HEK293 (cell line): ENCODE data around the gene LPCAT4.
A peak's percentile ranks its signal among the peaks of the same experiment; 100 is the strongest.

Experiments used
- CTCF ChIA-PET: fragments of 350-600 bp; formaldehyde crosslinking; extraction: SDS; loops from one replicate; lab custom pipeline; 2021; ENCODE audit warnings: antibody characterized with exemption; lab: Yijun Ruan, JAX
- POLR2A ChIA-PET: fragments of 300-600 bp; formaldehyde crosslinking; extraction: SDS; loops from one replicate; lab custom pipeline; 2020; ENCODE audit warnings: antibody characterized with exemption, inconsistent platforms; lab: Yijun Ruan, JAX
- H3K27ac ChIP-seq: fragments of 200-500 bp; sonication (Bioruptor generic); 2 replicates; pipeline ENCODE4 v1.5.1; 2014; ENCODE audit warnings: low read depth, low read length, control low read depth, inconsistent platforms; ENCODE audit errors: extremely low read depth
- H3K36me3 ChIP-seq, 2 experiments: fragments of 200-500 bp in 1 of 2; sonication (Bioruptor generic) in 1 of 2; 1 replicate in 1 of 2; 2 replicates in 1 of 2; pipeline ENCODE4 v1.5.1; 2014 to 2017; ENCODE audit warnings: inconsistent platforms in 2 of 2, low read length in 2 of 2; ENCODE audit not compliant: control insufficient read depth in 2 of 2, insufficient read depth in 1 of 2
- H3K4me1 ChIP-seq: fragments of 200-500 bp; sonication (Bioruptor generic); 2 replicates; pipeline ENCODE4 v1.5.1; 2014; ENCODE audit warnings: mild to moderate bottlenecking, low read length, inconsistent platforms; ENCODE audit not compliant: control insufficient read depth, insufficient read depth
- H3K4me3 ChIP-seq: 2 replicates; pipeline ENCODE4 v1.5.1; 2011; ENCODE audit warnings: low read depth, mild to moderate bottlenecking, control low read depth, low read length, moderate library complexity
- H3K9me3 ChIP-seq: fragments of 200-500 bp; sonication (Bioruptor generic); 2 replicates; pipeline ENCODE4 v1.5.1; 2014; ENCODE audit warnings: low read depth, low read length, inconsistent platforms; ENCODE audit not compliant: control insufficient read depth, insufficient read depth
- KLF1 ChIP-seq: fragments of 450-650 bp; formaldehyde crosslinking; IDR thresholded peaks from 2 replicates; pipeline ENCODE4 v1.5.1; 2016; ENCODE audit warnings: missing biosample characterization, missing genetic modification characterization
- MZF1 ChIP-seq: fragments of 450-650 bp; formaldehyde crosslinking; IDR thresholded peaks from 2 replicates; pipeline ENCODE4 v1.5.1; 2017; ENCODE audit warnings: missing biosample characterization, missing genetic modification characterization, borderline replicate concordance
- PRDM6 ChIP-seq: fragments of 450-650 bp; formaldehyde crosslinking; IDR thresholded peaks from 2 replicates; pipeline ENCODE4 v1.5.1; 2017; ENCODE audit warnings: missing biosample characterization, missing genetic modification characterization
- SALL2 ChIP-seq: fragments of 450-650 bp; formaldehyde crosslinking; IDR thresholded peaks from 2 replicates; pipeline ENCODE4 v1.5.0; 2017; ENCODE audit warnings: missing biosample characterization, mild to moderate bottlenecking, missing genetic modification characterization, borderline replicate concordance
- SCRT1 ChIP-seq: fragments of 450-650 bp; formaldehyde crosslinking; IDR thresholded peaks from 2 replicates; pipeline ENCODE4 v1.5.1; 2016; ENCODE audit warnings: missing biosample characterization, missing genetic modification characterization, borderline replicate concordance
- SCRT2 ChIP-seq: fragments of 450-650 bp; formaldehyde crosslinking; IDR thresholded peaks from 2 replicates; pipeline ENCODE4 v1.5.1; 2016; ENCODE audit warnings: missing biosample characterization, missing genetic modification characterization
- SETDB1 ChIP-seq: IDR thresholded peaks from one replicate; pipeline ENCODE4 v1.6.1; 2017; ENCODE audit warnings: mild to moderate bottlenecking, low read length, moderate library complexity, mixed read lengths; ENCODE audit not compliant: insufficient read length
- SP7 ChIP-seq: fragments of 450-650 bp; formaldehyde crosslinking; IDR thresholded peaks from 2 replicates; pipeline ENCODE4 v1.5.1; 2016; ENCODE audit warnings: missing biosample characterization, missing genetic modification characterization
- ZFP41 ChIP-seq: fragments of 450-650 bp; formaldehyde crosslinking; IDR thresholded peaks from 2 replicates; pipeline ENCODE4 v1.5.1; 2016; ENCODE audit warnings: missing biosample characterization, missing genetic modification characterization, borderline replicate concordance
- ZNF114 ChIP-seq: fragments of 450-650 bp; formaldehyde crosslinking; IDR thresholded peaks from 2 replicates; pipeline ENCODE4 v1.5.0; 2017; ENCODE audit warnings: missing biosample characterization, missing genetic modification characterization
- ZNF24 ChIP-seq: fragments of 450-650 bp; formaldehyde crosslinking; IDR thresholded peaks from 2 replicates; pipeline ENCODE4 v1.5.1; 2016; ENCODE audit warnings: missing biosample characterization, missing genetic modification characterization
- ZNF292 ChIP-seq: fragments of 450-650 bp; formaldehyde crosslinking; IDR thresholded peaks from 2 replicates; pipeline ENCODE4 v1.5.1; 2016; ENCODE audit warnings: low read depth, missing biosample characterization, missing genetic modification characterization, borderline replicate concordance
- ZNF335 ChIP-seq: fragments of 450-650 bp; formaldehyde crosslinking; conservative IDR thresholded peaks from 2 replicates; pipeline ENCODE4 v1.5.1; 2016; ENCODE audit warnings: missing biosample characterization, missing genetic modification characterization
- ZNF341 ChIP-seq: fragments of 450-650 bp; formaldehyde crosslinking; IDR thresholded peaks from 2 replicates; pipeline ENCODE4; 2016; ENCODE audit warnings: low read depth, missing biosample characterization, missing genetic modification characterization
- ZNF600 ChIP-seq: fragments of 450-650 bp; formaldehyde crosslinking; IDR thresholded peaks from 2 replicates; pipeline ENCODE4 v1.5.1; 2016; ENCODE audit warnings: missing biosample characterization, missing genetic modification characterization
- ZNF623 ChIP-seq: fragments of 450-650 bp; formaldehyde crosslinking; IDR thresholded peaks from 2 replicates; pipeline ENCODE4 v1.5.1; 2016; ENCODE audit warnings: missing biosample characterization, missing genetic modification characterization
- ZNF624 ChIP-seq: fragments of 450-650 bp; formaldehyde crosslinking; IDR thresholded peaks from 2 replicates; pipeline ENCODE4 v1.5.1; 2017; ENCODE audit warnings: missing biosample characterization, missing genetic modification characterization
- ZNF629 ChIP-seq: fragments of 450-650 bp; formaldehyde crosslinking; IDR thresholded peaks from 2 replicates; pipeline ENCODE4 v1.5.1; 2017; ENCODE audit warnings: missing biosample characterization, missing genetic modification characterization
- ZNF76 ChIP-seq: fragments of 450-650 bp; formaldehyde crosslinking; IDR thresholded peaks from 2 replicates; pipeline ENCODE4; 2016; ENCODE audit warnings: low read depth, missing biosample characterization, missing genetic modification characterization, borderline replicate concordance
- ZXDB ChIP-seq: fragments of 450-650 bp; formaldehyde crosslinking; IDR thresholded peaks from 2 replicates; pipeline ENCODE4 v1.5.1; 2016; ENCODE audit warnings: missing biosample characterization, missing genetic modification characterization
- TF ChIP-seq, protein P1 (sequence below): fragments of 450-650 bp; formaldehyde crosslinking; IDR thresholded peaks from 2 replicates; pipeline ENCODE4 v1.5.1; 2016; ENCODE audit warnings: missing biosample characterization, missing genetic modification characterization
- TF ChIP-seq, protein P2 (sequence below): fragments of 450-650 bp; formaldehyde crosslinking; IDR thresholded peaks from 2 replicates; pipeline ENCODE4 v1.5.1; 2016; ENCODE audit warnings: missing biosample characterization, missing genetic modification characterization, borderline replicate concordance
- TF ChIP-seq, protein P3 (sequence below): fragments of 450-650 bp; formaldehyde crosslinking; IDR thresholded peaks from 2 replicates; pipeline ENCODE4 v1.5.1; 2016; ENCODE audit warnings: missing biosample characterization, missing genetic modification characterization

LPCAT4 gene

DNA sequence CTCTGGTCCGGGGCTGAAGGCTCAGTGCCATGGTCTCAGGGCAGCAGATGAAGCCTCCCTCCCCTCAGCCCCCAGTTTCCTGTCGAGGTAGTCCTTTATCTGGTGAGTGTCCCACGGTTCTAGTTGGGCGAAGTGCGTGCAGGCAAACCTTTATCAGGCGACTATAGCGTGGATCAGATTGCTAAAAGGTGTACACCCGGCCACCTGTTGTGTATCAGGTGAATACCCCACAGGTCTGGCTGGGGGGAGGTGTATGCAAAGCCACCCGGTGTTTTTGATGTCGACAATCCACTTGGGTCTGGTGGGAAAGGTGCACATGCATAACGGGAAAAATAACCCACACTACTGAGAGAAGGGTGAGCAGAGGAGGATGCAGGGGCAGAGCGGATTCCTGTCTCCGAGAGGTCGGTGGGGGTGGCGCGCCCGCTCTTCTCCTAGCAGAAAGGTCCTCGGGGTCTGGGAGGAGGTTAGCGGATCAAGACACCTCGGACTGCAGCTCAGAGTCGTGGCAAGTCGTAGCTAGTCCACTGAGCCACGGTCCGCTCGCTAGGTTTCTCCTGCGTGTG, 29.9 kb downstream of the LPCAT4 start:
- no peak overlapping the region for H3K27ac ChIP-seq
- CTCF ChIA-PET = no interaction called here
- TF ChIP-seq ZNF600 (tag by site-specific recombination) (0 out of 2 replicates have a peak, but pooled peaks have one; percentile 9), ZNF629 (tag by site-specific recombination) (0 out of 2 replicates have a peak, but pooled peaks have one; percentile 13), ZNF114 (tag by site-specific recombination) (no peak), SCRT2 (tag by site-specific recombination) (peak; percentile 93), ZXDB (tag by site-specific recombination) (0 out of 2 replicates have a peak, but pooled peaks have one; percentile 24), SCRT1 (tag by site-specific recombination) (peak; percentile 82), ZNF76 (tag by site-specific recombination) (peak; percentile 90), ZNF335 (0 out of 2 replicates have a peak, but pooled peaks have one; percentile 25), PRDM6 (tag by site-specific recombination) (no peak)
- TF ChIP-seq, protein P1, sequence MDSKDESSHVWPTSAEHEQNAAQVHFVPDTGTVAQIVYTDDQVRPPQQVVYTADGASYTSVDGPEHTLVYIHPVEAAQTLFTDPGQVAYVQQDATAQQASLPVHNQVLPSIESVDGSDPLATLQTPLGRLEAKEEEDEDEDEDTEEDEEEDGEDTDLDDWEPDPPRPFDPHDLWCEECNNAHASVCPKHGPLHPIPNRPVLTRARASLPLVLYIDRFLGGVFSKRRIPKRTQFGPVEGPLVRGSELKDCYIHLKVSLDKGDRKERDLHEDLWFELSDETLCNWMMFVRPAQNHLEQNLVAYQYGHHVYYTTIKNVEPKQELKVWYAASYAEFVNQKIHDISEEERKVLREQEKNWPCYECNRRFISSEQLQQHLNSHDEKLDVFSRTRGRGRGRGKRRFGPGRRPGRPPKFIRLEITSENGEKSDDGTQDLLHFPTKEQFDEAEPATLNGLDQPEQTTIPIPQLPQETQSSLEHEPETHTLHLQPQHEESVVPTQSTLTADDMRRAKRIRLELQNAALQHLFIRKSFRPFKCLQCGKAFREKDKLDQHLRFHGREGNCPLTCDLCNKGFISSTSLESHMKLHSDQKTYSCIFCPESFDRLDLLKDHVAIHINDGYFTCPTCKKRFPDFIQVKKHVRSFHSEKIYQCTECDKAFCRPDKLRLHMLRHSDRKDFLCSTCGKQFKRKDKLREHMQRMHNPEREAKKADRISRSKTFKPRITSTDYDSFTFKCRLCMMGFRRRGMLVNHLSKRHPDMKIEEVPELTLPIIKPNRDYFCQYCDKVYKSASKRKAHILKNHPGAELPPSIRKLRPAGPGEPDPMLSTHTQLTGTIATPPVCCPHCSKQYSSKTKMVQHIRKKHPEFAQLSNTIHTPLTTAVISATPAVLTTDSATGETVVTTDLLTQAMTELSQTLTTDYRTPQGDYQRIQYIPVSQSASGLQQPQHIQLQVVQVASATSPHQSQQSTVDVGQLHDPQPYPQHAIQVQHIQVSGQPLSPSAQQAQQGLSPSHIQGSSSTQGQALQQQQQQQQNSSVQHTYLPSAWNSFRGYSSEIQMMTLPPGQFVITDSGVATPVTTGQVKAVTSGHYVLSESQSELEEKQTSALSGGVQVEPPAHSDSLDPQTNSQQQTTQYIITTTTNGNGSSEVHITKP (tag by site-specific recombination) = peak; percentile 77

DNA sequence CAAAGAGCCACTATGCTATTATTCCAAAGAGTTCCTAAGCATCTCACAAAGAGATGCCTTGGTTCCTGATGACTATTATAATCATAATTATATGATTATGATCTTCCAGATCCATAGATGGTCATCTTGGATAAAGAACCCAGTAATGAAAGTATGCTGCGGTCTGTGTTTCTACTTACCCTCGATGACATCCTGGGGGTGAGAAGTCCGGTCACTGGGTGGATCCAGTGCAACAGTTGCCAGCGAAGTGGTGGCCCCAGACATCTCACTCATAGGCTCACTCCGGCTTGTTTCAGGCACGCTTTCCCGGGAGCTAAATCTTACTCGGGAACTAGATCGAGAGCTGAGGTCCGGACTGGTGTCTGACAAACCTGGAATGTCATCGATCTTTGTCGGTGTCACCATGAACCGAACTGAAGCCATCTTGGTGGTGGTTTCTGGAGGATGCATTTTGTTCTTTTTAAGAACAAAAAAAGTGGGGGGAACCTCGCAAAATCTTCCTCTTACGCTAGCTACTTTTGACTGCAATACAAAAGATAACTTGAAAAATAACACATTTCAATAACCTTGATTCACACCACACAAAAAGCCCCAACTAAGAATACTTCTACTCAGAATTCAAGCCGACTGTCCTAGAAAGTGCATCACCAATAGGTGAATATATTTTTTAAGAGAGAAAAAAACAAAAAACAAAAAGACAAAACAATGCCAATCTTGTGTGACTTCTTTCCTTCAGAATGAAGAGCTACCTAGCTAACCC, 30.6 kb downstream of the LPCAT4 start:
- ChIA-PET POLR2A (interaction anchor here (0.6 kb wide), 1 partner anchor 106 kb away, joined by 4 read pairs; no protein-coding TSS in a partner anchor), CTCF (no interaction called here)
- no peaks in the 10 kb centered on the region for H3K4me1 ChIP-seq
- H3K36me3 ChIP-seq = peaks cover 6 to 18% of the 10 kb centered on the region in 2 experiments; a peak in 2 of 3 replicates
- H3K9me3 ChIP-seq = no peaks in the 10 kb centered on the region
- H3K27ac ChIP-seq = no peak overlapping the region
- H3K4me3 ChIP-seq = peak overlapping the region; percentile 90; the same call in 1 of the 2 replicates
- TF ChIP-seq ZNF292 (tag by site-specific recombination) (no peak), SALL2 (no peak), ZNF624 (no peak), SP7 (tag by site-specific recombination) (no peak), ZNF341 (tag by site-specific recombination) (no peak), ZNF623 (tag by site-specific recombination) (no peak), MZF1 (tag by site-specific recombination) (no peak), ZNF24 (tag by site-specific recombination) (no peak), SETDB1 (no peak), ZFP41 (tag by site-specific recombination) (no peak), KLF1 (tag by site-specific recombination) (no peak)
- TF ChIP-seq, protein P2, sequence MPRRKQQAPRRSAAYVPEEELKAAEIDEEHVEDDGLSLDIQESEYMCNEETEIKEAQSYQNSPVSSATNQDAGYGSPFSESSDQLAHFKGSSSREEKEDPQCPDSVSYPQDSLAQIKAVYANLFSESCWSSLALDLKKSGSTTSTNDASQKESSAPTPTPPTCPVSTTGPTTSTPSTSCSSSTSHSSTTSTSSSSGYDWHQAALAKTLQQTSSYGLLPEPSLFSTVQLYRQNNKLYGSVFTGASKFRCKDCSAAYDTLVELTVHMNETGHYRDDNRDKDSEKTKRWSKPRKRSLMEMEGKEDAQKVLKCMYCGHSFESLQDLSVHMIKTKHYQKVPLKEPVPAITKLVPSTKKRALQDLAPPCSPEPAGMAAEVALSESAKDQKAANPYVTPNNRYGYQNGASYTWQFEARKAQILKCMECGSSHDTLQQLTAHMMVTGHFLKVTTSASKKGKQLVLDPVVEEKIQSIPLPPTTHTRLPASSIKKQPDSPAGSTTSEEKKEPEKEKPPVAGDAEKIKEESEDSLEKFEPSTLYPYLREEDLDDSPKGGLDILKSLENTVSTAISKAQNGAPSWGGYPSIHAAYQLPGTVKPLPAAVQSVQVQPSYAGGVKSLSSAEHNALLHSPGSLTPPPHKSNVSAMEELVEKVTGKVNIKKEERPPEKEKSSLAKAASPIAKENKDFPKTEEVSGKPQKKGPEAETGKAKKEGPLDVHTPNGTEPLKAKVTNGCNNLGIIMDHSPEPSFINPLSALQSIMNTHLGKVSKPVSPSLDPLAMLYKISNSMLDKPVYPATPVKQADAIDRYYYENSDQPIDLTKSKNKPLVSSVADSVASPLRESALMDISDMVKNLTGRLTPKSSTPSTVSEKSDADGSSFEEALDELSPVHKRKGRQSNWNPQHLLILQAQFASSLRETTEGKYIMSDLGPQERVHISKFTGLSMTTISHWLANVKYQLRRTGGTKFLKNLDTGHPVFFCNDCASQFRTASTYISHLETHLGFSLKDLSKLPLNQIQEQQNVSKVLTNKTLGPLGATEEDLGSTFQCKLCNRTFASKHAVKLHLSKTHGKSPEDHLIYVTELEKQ (tag by site-specific recombination) = no peak
- TF ChIP-seq, protein P3, sequence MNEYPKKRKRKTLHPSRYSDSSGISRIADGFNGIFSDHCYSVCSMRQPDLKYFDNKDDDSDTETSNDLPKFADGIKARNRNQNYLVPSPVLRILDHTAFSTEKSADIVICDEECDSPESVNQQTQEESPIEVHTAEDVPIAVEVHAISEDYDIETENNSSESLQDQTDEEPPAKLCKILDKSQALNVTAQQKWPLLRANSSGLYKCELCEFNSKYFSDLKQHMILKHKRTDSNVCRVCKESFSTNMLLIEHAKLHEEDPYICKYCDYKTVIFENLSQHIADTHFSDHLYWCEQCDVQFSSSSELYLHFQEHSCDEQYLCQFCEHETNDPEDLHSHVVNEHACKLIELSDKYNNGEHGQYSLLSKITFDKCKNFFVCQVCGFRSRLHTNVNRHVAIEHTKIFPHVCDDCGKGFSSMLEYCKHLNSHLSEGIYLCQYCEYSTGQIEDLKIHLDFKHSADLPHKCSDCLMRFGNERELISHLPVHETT (tag by site-specific recombination) = no peak

More for the DNA sequence above, 29.9 kb downstream of the LPCAT4 start:
- Histone ChIP-seq H3K9me3 (no peaks in the 10 kb centered on the region), H3K36me3 (peaks cover 6 to 23% of the 10 kb centered on the region in 2 experiments; a peak in 2 of 3 replicates), H3K4me1 (no peaks in the 10 kb centered on the region), H3K4me3 (peak overlapping the region; percentile 90)
- POLR2A ChIA-PET = interaction anchor here (1.4 kb wide), 1 partner anchor 30 kb away, joined by 14 read pairs; the partner anchor contains the start of gene LPCAT4
